Measurements from ENCODE around the gene PPP1R13B. TPM values are rescaled to one million over a fixed set of nuclear protein-coding genes. Genes with fewer than 3 reads are reported as not detected.

The PPP1R13B gene
- total RNA-seq, 2 experiments from 2014 or later, result 8.2 to 18.9 TPM

- H4K20me1 ChIP-seq (ENCODE audit: insufficient read depth, low read length), result no peaks in the 10 kb centered on the region; the same call in 1 of the 2 replicates
- DNase-seq (ENCODE audit: low spot score), result no peak
- no peak overlapping the region for H3K27ac ChIP-seq (ENCODE audit: low read depth, low read length, poor library complexity, severe bottlenecking)
- no peaks in the 10 kb centered on the region for H3K36me3 ChIP-seq (ENCODE audit: insufficient read depth, low read length)
- CTCF ChIA-PET (ENCODE audit: unreplicated experiment), result no interaction called here
- peaks cover 11% of the 10 kb centered on the region for H3K4me1 ChIP-seq (ENCODE audit: insufficient read depth, low read length, poor library complexity, severe bottlenecking)
- no peaks in the 10 kb centered on the region for H3K9me3 ChIP-seq (ENCODE audit: low read length)
- H3K9me2 ChIP-seq (ENCODE audit: insufficient read depth, low read length), result no peaks in the 10 kb centered on the region
- H2AFZ ChIP-seq (ENCODE audit: low read length), result peak overlapping the region; percentile 77
- TF ChIP-seq CTCF (conservative IDR thresholded peaks at IDR 0.05; ENCODE audit: low read length) (no peak), EZH2phosphoT487 (IDR thresholded peaks at IDR 0.05; ENCODE audit: borderline replicate concordance, low read depth, low read length) (no peak)
- no peaks in the 10 kb centered on the region; the same call in 1 of the 2 replicates for H3K79me2 ChIP-seq (ENCODE audit: insufficient read depth, low read depth, low read length)
- H3K4me2 ChIP-seq (ENCODE audit: low read length), result peak overlapping the region; percentile 69
- POLR2A ChIA-PET, result interaction anchor here (1.6 kb wide), 1 partner anchor 42 kb away, joined by 4 read pairs; no protein-coding TSS in a partner anchor
- no TSS peak for BruUV-seq (replicated peaks)
- peak overlapping the region; percentile 80 for H3K4me3 ChIP-seq (ENCODE audit: low read depth, low read length, poor library complexity, severe bottlenecking)
- intact Hi-C loops (cut with micrococcal nuclease; ENCODE audit: unreplicated experiment), result loop anchor here (5.0 kb wide), 1 partner anchor 286 kb away; the partner anchor contains the start of genes BAG5 and COA8
Observed at GRCh38 chr14:103848175-103849077, 1.1 kb upstream of the PPP1R13B start.

- TF ChIP-seq CTCF (conservative IDR thresholded peaks at IDR 0.05; ENCODE audit: low read length) (no peak), EZH2phosphoT487 (IDR thresholded peaks at IDR 0.05; ENCODE audit: borderline replicate concordance, low read depth, low read length) (no peak)
- intact Hi-C loops (cut with micrococcal nuclease; ENCODE audit: unreplicated experiment), result loop anchor here (5.0 kb wide), 1 partner anchor 284 kb away; the partner anchor contains the start of genes BAG5 and COA8
- no peak overlapping the region for H3K27ac ChIP-seq (ENCODE audit: low read depth, low read length, poor library complexity, severe bottlenecking)
Observed at GRCh38 chr14:103846543-103847450, 578 bp downstream of the PPP1R13B start.

More at GRCh38 chr14:103846543-103847450, 578 bp downstream of the PPP1R13B start:
- BruUV-seq (replicated peaks), result no TSS peak
- Histone ChIP-seq H3K9me2 (ENCODE audit: insufficient read depth, low read length) (no peaks in the 10 kb centered on the region), H4K20me1 (ENCODE audit: insufficient read depth, low read length) (no peaks in the 10 kb centered on the region; the same call in 1 of the 2 replicates), H3K9me3 (ENCODE audit: low read length) (no peaks in the 10 kb centered on the region), H3K4me1 (ENCODE audit: insufficient read depth, low read length, poor library complexity, severe bottlenecking) (peaks cover 11% of the 10 kb centered on the region), H3K4me3 (ENCODE audit: low read depth, low read length, poor library complexity, severe bottlenecking) (peak overlapping the region; percentile 80), H3K79me2 (ENCODE audit: insufficient read depth, low read depth, low read length) (no peaks in the 10 kb centered on the region; the same call in 1 of the 2 replicates), H2AFZ (ENCODE audit: low read length) (peak overlapping the region; percentile 20; the same call in 1 of the 2 replicates), H3K4me2 (ENCODE audit: low read length) (peak overlapping the region; percentile 97), H3K36me3 (ENCODE audit: insufficient read depth, low read length) (no peaks in the 10 kb centered on the region)
- POLR2A ChIA-PET, result interaction anchor here (1.6 kb wide), 1 partner anchor 41 kb away, joined by 4 read pairs; no protein-coding TSS in a partner anchor
- peak; percentile 61 for DNase-seq (ENCODE audit: low spot score)
- CTCF ChIA-PET (ENCODE audit: unreplicated experiment), result no interaction called here
